Midbrain (tissue), 1 donor: ENCODE data around the gene SDK1.
"Not testable (repeated sequence)": the region's sequence is repeated elsewhere in the genome, so short reads cannot be mapped to it uniquely, and the experiment has no call there.

Source experiments
- DNase-seq: peaks from one replicate; lab custom pipeline; 2025; lab: John Stamatoyannopoulos, UW

SDK1 gene

GRCh38 chr7:4202954-4203353, 901.9 kb downstream of the SDK1 start:
- DNase-seq: no peak

- DNase-seq: no peak
Measured at GRCh38 chr7:4203626-4204512, 902.8 kb downstream of the SDK1 start.

GRCh38 chr7:4204513-4205165, 903.6 kb downstream of the SDK1 start:
- no peak for DNase-seq

- no peak for DNase-seq
Measured at GRCh38 chr7:4205828-4206227, 904.8 kb downstream of the SDK1 start.

- no peak for DNase-seq
Measured at GRCh38 chr7:4207011-4207410, 906.0 kb downstream of the SDK1 start.

- DNase-seq: no peak
Measured at GRCh38 chr7:4208086-4208485, 907.0 kb downstream of the SDK1 start.

GRCh38 chr7:4208586-4208985, 907.5 kb downstream of the SDK1 start:
- no peak for DNase-seq

- no peak for DNase-seq
Measured at GRCh38 chr7:4209126-4209525, 908.1 kb downstream of the SDK1 start.

GRCh38 chr7:4209966-4210365, 908.9 kb downstream of the SDK1 start:
- no peak for DNase-seq

- no peak for DNase-seq
Measured at GRCh38 chr7:4210821-4211220, 909.8 kb downstream of the SDK1 start.

GRCh38 chr7:4211261-4211660, 910.2 kb downstream of the SDK1 start:
- no peak for DNase-seq

GRCh38 chr7:4212376-4212775, 911.3 kb downstream of the SDK1 start:
- DNase-seq: no peak

GRCh38 chr7:4214291-4215155, 913.5 kb downstream of the SDK1 start:
- DNase-seq: no peak

- no peak for DNase-seq
Measured at GRCh38 chr7:4215176-4215720, 914.2 kb downstream of the SDK1 start.

- DNase-seq: no peak
Measured at GRCh38 chr7:4216016-4216415, 915.0 kb downstream of the SDK1 start.

GRCh38 chr7:4217126-4217660, 916.1 kb downstream of the SDK1 start:
- not testable (repeated sequence) for DNase-seq

- no peak for DNase-seq
Measured at GRCh38 chr7:4218481-4218880, 917.4 kb downstream of the SDK1 start.

GRCh38 chr7:4220011-4220410, 919.0 kb downstream of the SDK1 start:
- DNase-seq: no peak

- no peak for DNase-seq
Measured at GRCh38 chr7:4221043-4221442, 920.0 kb downstream of the SDK1 start.

GRCh38 chr7:4222676-4223075, 921.6 kb downstream of the SDK1 start:
- no peak for DNase-seq

GRCh38 chr7:4225361-4225771, 924.3 kb downstream of the SDK1 start:
- no peak for DNase-seq
